Dedifferentiated amniotic fluid mesenchymal stem cell (primary cell): ENCODE measurements around the gene FAM83E.
"Not testable (repeated sequence)": the region's sequence is repeated elsewhere in the genome, so short reads cannot be mapped to it uniquely, and the experiment has no call there.

Source experiments
- DNase-seq: peaks from one replicate; pipeline ENCODE4 v3.0.0-alpha.2; 2016; ENCODE audit errors: extremely low spot score

Gene FAM83E

DNA sequence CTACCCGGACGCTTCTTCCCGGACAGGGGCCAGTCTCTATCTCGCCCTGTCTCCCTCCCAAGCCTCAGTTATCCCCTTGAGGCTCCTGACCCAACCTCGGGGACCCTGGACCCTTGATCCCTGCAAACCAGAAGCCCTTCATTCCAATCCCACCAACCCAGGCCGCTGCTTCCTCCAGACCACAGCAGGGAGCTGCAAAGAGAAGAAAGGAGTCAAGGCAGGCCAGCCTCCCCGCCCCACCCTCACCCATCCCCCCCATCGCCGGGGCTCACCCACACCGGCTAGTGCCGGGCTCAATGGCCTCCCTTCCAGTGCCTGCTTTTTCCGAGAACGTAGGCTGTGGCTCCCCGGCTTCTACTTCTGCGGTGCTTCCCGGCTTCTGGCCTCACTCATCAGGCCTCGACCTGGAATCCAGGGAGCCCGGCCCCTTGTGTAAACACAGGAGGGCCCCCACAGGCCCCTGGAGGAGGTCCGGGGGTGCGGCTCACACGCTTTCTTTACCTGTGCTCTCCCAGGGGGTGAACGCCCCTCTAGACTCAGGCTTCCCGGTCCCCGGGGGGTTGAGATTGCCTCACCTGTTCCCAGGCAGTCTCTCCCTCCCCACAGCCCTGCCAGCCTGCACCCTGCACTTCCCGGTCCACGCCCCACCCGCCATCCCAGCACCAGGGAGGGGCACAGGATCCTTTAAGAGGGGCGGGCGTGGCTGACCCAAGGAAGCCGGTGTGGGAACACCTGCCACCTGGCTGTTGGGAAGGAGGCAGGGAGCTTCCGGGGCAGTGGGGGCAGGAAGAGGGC is at the start of gene FAM83E:
FAM83E (minus strand) TSS at position 641 of the 795 bp plus-strand sequence. CDS start 1,704 bp downstream, outside the sequence.
- no peak for DNase-seq

DNA sequence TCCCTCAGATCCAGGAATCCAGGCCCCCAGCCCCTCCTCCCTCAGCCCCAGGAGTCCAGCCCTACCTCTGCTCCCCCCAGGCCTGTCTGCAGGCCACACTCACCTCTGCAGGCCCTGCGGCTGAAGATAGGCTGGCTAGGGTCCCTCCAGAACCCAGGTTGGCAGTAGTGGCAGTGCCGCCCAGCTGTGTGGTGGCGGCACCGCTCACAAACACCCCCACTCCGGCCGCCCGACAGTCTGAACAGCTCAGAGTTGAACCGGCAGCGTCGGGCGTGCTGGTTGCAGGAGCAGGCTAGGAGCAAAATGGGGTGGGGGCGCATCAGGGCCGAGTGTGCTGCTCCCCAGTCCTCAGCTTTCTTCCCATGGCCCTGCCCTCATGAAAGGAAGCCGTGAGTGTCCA is 49.6 kb upstream of the FAM83E start:
- no peak for DNase-seq

DNA sequence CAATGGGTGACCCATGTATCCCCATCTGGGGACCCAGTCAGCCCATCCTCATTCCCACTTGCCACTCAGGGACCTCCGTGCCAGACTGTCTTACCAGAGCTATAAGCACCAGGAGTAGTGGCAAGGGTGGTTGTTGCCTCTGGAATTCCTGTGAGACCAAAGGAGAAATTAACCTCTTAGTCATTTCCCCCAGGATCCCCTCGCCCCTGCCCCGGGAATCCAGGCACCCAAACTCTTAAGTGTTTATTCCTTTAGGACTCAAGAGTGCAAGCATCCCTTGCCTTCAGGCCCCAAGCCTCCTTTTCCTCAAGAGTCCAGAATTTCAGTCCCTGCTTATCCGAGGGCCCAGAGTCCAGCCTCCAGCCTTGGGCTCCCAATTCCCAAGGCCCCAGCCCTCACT is 48.8 kb upstream of the FAM83E start:
- DNase-seq = no peak

DNA sequence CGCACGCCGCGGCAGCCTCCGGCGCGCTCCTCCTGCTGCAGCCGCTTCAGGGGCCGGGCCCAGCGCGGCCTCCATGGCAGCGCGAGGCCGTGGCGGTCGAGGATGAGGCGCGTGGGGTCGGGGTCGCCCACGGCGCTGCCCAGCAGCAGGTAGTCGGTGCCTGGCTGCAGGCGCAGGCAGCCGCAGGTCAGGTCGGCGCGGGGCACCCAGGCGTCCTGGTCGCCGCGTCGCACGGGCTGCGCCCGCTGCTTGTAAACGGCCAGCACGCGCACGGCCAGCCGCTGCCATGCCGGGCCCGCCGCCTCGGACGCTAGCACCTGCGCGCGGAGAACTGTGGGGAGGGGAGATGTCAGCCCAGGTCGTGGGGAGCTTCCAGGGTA is 46.8 kb upstream of the FAM83E start:
- DNase-seq = no peak

DNA sequence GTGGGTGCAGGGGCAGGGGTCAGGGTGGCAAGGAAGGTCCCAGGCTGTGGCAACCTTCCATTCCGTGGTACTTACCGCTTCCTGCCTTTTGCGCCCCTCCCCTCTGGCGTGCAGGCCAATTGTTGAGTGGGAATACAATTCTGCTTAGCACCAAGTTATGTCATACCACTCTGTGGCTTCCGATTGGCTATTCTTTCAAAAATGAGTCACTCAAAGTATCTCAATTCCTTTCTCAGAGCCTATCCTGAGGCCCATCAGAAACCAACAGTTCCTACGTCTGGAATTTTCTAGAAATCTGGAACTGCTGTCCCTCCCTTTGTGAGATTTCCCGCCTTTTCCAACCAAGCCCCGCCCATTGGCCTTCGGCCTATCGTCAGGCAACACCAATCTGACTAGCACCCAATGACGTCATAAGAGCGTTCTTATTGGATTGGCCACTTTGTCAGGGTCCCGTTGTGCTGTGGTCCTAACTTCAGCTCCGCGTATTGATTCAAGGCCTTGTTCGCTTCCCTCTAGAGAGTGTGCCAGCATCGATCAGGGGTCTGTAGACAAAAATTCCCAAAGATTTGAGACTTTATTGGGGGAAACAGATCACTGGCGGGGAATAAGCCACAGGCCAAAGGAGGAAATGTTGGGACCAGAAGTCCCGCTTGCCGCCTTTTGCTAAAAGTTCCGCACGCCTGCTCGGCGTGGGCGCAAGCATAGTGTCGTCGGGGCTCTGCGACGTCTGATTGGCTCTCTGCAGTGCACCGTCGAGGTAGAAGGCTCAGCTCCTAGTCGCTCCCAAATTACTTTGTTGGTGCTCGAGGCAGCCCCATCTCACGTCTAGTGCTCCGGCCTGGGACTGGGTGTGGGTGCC is 46.2 kb upstream of the FAM83E start:
- peak; percentile 22 for DNase-seq

DNA sequence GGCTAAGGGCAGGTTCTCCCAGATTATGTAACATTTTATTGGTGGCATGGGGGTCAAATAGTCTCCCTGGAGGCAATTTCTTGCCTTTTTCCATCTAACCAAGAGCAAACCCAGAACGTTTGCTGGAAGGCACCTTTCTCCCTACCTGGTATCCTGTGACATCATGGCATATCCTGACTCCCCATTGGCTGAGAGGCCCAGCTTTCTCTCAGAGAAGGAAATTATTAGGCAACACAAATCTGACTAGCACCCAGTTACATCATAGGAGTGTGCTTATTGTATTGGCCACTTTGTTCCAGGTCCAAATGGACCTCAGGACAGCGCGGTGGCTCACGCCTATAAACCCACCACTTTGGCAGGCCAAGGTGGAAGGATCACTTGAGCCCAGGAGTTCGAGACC is 44.9 kb upstream of the FAM83E start:
- DNase-seq = no peak

DNA sequence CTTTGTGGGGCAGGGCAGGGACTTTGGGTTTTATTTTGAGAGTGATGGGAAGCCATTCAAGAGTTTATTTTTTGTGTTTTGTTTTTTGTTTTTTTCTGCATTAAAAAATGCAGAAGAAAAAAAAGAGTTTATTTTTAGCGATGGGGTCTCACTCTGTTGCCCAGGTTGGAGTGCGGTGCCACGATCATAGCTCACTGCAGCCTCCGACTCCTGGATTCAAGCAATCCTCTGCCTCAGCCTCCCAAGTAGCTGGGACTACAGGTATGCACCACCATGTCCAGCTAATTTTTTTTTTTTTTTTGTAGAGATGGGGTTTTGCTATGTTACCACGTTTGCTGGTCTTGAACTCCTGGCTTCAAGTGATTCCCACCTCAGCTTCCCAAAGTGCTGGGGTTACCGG is 43.6 kb upstream of the FAM83E start:
- DNase-seq = no peak

DNA sequence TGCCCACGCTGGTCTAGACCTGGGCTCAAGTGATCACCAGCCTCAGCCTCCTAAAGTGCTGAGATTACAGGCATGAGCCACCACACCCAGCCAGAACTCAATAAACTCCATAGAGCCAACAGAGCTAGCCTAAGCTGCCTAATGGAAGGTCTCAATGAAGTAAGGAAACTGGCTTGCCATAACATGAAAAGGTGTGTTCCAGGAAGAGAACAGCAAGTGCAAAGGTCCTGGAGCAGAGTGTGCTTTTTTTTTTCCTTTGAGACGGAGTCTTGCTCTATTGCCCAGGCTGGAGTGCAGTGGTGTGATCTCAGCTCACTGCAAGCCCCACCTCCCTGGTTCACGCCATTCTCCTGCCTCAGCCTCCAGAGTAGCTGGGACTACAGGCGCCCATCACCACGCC is 43.0 kb upstream of the FAM83E start:
- DNase-seq = not testable (repeated sequence)

DNA sequence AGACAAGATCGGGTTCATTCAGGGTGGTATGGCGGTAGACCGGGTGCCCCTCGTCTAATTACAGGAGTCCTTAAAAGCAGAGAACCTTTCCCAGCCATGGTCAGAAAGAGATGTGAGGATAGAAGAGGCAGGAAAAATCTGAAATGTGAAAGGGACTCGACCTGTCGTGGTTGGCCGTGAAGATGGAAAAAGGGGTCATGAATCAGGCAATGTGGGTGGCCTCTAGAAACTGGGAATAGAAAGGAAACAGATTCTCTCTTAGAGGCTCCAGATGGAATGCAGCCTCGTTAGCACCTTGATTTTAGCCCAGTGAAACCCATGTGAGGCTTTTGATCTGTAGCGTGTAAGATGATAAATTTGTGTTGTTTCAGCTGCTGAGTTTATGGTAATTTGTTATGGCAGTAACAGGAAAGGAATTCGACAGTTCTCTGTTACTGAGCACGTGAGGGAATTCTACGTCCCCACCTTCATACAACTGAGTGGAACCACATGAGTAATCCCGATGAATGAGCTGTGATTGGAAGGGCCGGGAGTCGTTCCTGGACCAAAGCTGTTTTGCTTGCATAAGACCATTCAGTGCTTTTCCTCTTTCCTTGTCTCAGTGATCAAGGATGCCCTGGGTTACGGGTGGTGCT is 42.1 kb upstream of the FAM83E start:
- DNase-seq = peak; percentile 59

DNA sequence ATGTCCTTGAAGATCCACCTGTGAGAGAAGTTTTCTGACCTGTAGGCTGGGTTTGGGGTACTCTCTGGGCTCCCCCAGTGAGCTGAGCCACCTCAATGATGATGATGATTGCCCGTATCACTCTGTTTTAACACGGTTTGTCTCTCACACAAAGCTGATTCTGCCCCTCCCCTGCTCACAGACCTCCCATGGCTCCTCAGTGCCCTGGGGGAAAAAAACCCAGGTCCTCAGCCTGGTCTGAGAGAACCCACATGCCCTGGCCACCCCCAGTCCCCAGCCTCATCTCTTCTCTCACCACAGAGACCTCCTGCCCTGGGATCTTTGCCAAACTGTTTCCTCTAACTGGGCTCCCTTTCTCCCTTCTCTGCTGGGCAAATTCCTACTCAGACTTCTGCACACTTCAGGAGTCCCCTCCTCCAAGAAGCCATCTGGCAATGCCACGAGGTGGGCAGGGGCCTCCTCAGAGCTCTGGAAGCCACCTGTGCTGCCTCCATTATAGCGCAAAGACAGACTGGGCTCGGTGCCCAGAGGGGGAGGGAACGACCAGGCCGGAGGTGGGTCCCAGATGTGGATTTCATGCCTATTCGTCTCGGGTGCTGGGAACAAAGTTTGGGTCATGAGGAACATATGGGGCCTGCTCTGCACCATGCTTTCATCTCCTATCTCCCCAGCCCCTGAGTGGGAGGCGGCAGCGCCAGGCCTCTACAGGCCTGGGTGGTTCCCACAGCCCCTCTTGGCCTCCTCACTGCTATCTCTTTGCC is 39.6 kb upstream of the FAM83E start:
- no peak for DNase-seq

DNA sequence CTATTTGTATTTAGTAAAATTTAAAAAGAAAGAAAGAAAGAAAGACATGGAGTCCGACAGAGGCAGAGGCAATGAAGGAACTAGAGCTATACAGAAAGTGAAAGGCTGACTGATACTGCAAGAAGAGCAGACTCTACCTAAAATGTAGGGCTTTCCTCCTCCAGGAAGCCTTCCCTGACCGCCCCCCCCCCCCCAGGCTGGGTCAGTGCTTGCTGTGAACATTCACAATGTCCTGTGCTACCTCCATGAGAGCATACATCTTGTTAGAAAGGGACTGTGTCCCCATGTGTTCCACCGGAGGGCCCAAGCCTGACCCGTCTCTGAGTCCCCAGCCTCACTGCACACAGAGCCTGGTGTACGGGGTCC is 36.8 kb upstream of the FAM83E start:
- DNase-seq = no peak

DNA sequence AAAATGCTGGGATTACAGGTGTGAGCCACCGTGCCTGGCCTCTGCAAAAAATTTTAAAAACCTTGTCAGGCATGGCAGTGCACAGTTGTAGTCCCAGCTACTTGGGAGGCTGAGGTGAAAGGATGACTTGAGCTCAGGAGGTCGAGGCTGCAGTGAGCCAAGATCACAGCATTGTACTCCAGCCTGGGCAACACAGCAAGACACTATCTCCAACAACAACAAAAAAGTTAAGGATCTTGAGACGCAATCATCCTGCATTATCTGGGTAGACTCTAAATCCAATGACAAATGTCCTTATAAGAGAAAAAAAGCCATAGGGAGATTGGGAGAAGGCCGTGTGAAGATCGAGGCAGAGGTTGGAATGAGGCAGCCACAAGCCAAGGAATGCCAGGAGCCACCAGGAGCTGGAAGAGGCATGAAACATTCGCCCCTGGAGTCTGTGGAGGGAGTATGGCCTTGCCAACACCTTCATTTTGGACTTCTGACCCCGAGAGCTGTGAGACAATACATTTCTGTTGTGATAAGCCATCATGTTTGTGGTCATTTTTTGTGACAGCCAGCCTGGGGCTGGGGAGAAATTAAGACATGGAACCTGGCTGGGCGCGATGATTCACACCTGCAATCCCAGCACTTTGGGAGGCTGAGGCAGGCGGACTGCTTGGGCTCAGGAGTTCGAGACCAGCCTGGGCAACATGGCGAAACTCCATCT is 36.3 kb upstream of the FAM83E start:
- DNase-seq = no peak

DNA sequence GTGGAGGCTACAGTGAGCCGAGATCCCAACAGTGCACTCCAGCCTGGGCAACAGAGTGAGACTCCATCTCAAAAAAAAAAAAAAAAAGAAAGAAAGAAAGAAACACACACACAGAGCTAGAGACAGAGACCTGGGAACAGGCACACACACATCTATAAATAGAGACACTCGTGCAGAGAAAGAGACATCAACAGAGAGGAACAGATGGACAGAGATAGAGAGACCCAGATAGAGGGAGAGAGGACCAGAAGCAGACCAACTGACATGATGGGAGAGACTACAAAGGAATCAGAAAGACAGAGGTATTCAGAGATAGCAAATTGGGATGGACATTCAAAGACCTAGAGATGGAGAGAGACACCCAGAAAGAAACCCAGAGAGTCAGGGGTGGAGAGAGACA is 33.3 kb upstream of the FAM83E start:
- DNase-seq = no peak

DNA sequence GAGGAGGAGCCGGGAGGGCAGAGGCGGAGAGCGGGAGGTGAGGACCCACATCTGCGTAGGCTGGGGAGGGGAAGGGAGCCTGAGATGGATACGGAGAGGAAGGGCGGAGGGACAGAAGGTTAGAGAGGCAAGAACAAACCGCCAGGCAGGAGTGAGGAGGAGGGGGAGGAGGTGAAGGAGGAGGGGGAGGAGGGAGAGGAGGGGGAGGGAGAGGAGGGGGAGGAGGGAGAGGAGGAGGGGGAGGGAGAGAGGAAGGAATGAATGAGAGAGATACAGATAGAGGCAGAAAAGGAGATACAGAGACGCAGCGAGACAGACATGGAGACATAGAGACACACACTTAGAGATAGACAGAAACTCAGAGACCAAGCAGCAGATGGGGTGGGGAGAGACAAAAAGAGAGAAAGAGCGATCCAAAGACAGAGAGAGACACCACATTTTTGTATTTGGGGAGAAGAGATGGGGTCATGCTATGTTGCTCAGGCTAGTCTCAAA is 31.9 kb upstream of the FAM83E start:
- DNase-seq = no peak

DNA sequence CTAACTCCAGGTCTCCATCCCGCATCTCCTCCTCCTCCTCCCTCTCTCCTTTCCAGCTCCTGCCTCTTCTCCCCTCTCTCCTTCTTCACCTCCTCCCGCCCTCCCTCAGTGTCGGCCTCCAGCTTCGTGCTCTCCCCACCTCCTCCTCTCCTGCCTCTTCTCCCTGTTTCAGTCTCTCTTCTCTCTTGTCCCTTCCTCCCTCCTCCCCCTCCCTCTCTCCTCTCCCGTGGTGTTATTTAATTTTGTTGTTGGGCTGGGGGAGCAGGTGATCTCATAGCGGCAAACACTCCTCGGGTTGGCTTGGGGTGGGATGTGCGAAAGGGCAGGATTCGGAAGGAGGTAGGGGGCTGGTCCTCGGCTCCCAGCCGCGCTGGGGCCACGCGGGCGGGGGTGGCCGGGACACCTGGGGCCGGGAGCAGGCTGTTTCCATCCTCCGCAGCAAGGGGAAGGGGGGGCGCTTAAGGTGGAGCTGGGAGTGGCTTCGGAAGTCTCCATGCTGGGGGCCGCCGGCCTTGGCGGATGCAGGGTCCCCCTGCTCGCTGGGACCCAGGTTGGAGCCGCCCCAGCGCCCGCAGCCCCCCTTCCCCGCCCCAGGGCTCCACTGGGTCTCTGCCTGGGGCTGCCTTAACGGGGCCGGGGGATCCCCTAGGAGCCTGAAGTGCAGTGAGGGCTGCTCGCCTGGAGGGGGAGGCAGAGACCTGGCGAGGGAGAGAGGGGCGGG is 31.3 kb upstream of the FAM83E start, which contains the start of gene CA11:
CA11 (minus strand) TSS at position 187 of the 721 bp plus-strand sequence. CDS start 555 bp downstream, outside the sequence.
- peak; percentile 67 for DNase-seq

DNA sequence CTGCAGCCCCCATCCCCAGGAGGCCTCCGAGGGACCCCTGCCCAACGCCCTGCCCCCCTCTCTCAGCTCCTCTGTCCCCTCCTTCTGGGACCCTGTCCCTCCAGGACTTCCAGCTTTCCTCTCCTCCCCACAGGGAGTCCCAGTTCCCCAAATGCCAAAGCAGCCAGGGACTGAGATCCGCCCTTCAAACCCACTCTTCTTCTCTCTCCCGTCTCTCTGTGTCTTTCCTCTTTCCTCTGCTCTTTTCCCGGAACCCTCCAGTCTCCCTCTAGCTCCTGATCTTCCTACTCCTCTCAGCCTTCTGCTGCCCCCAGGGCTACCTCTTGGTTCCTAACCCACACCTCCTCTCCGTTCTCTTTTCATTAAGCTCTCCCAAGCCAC is 30.7 kb upstream of the FAM83E start:
- no peak for DNase-seq

DNA sequence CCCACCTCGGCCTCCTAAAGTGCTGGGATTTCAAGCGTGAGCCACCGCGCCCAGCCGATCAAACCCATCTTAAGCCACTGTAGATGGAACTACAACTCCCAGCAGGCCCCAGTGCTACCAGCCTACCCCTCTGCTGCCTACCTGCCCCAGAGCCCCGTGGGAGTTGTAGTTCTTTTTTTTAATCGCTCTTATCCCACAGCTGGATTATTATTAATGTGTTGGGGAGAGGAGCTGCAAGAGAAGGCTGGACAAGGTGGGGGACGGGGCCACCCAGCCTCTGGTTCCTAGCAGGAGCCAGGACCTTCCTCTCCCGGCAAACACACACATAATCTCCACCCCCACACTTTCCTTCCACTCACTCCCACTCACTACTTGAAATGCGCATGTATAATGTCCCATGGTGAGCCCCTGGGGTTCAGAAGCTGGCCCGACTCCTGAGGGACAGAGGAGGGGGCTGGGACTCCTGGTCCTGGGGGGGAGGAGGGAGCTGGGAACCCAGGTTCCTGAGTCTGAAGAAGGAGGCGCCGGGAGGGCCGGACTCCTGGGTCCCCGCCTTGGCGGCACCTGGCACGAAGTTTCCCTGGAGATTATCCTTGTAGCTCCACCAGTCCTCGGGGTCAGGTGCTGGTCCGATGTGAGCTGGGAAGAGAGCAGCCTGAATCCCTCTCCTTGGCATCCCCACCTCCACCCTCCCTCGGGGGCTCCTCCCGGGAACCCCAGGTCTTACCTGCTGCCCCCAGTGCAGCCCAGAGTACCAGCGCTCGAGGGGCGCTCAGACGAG is 30.2 kb upstream of the FAM83E start:
- peak; percentile 60 for DNase-seq

DNA sequence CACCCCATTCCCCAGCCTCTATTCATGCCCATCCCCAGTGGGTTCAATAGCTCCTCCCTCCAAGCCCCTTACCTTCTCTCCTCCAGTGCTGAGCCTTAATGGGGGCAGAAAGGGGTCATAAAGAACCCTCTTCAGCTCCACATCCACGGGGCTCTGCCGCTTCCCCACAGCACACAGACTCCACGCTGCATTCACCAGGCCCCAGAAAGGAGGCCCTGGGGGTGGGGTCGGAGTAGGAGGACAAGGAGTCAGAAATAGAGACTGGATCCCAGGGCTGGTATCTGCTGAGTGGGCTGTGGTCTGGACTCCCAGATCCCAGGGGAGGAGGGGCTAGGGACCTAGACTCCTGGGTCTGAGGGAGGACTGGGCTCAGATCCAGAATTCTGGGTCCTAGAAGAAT is 29.5 kb upstream of the FAM83E start:
- no peak for DNase-seq

DNA sequence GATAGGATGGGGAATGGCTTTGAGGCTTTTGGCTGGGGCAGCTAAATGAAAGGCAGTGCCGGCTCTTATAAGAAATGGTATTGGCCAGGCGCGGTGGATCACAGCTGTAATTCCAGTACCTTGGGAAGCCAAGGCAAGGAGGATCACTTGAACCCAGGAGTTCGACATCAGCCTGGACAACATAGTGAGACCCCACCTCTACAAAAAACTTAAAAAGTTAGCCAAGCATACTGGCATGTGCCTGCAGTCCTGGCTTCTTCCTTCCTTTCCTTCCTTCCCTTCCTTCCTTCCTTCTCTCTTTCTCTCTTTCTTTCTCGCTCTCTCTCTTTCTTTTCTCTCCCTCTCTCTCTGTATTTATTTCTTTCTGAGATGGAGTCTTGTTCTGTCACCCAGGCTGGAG is 28.0 kb upstream of the FAM83E start:
- DNase-seq = no peak

DNA sequence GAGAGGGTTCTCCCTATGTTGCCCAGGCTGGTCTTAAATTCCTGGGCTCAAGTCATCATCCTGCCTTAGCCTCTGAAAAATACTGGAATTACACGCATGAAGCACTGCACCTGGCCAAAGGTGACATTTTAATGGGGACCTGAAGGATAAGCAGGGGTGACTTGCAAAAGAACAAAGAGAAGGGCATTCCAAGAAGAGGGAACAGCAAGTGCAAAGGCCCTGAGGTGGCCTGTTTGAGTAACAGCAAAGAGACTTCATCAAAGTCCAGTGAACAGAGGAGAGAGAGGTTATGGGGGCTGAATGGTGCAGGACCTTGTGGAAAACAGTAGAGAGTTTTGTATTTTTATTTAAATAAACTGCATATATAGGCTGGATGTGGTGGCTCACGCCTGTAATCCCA is 27.0 kb upstream of the FAM83E start:
- DNase-seq = no peak
